Cardiac fibroblast (primary cell): Measurements from ENCODE around the gene AHRR.

Experiments
- DNase-seq, 2 donors: peaks; one replicate each; pipeline versions ENCODE4 v3.0.0 to v3.0.0-alpha.2; 2010; ENCODE audit warnings: low read depth in 2 of 2
- H3K4me3 ChIP-seq, 2 donors: replicated peaks in 1 of 2; 1 replicate in 1 of 2; 2 replicates in 1 of 2; pipeline ENCODE4 v1.5.1; 2011; ENCODE audit warnings: low read depth in 2 of 2, low read length in 2 of 2, mild to moderate bottlenecking in 2 of 2, moderate library complexity in 1 of 2
- CTCF ChIP-seq: IDR thresholded peaks from one replicate; pipeline ENCODE4 v1.5.1; 2011; ENCODE audit warnings: low read depth, mild to moderate bottlenecking, low read length, inconsistent platforms

Gene AHRR

GRCh38 chr5:322942-323879 is 1.7 kb downstream of the AHRR start:
- no peak for DNase-seq
- no peak for TF ChIP-seq CTCF
- no peak overlapping the region for H3K4me3 ChIP-seq

DNA sequence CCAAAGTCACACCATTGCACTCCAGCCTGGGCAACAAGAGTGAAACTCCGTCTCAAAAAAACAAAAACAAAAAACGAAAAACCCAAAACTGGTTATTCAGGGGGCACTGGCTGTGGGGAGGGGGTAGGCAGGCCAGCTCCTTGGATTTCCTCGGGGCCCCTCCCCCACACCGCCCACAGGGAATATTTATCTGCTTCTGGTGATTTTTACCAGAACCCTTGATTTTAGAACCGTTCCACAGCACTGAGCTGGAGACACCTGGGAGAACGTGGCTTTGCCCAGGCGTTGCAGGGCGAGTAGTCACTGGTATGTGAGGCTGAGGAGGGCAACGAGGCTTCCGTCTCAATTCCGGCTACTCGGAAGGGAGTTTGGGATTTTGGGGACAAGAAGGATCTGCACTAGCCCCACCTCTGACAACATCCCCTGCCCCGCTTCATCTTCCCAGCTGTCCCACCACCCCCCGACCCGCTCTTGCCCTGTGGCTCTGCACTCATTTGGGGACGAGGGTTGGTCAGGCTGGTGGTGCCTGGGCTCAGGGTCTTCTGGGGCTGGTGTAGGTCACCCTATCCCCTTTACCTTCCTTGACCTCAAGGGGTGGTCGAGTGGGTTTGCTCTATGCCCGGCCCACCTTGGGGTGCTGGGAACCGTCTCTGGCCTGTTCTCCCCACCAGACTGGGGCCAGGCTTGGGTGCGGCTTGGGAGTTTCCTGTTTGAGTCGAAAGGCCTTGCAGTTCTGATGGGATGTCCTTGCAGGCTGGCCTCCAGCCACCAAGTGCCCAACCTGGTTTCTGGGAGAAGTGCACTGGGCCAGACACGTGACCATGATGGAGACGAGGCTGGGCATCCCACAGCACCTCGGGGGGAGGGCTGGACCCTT is 3.5 kb downstream of the AHRR start:
- no peak overlapping the region for H3K4me3 ChIP-seq
- no peak for TF ChIP-seq CTCF
- no peak for DNase-seq

DNA sequence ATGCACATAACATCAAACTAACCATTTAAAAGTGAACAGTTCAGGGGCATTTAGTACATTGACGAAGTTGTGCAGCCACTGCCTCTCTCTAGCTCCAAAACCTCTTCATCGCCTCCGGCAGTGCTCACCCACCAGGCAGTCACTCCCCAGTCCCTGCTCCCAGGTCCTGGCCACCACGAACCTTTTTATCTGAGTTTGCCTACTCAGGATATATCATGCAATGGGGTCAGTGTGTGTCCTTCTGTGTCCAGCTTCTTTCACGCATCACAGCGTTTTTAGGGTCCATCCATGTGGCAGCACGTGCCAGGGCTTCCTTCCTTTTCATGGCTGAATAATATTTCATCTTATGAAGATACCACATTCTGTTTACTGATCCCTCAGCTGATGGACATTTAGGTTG is 4.6 kb downstream of the AHRR start:
- H3K4me3 ChIP-seq: no peak overlapping the region
- no peak for TF ChIP-seq CTCF
- DNase-seq: no peak

GRCh38 chr5:329121-329735 is 7.7 kb downstream of the AHRR start:
- no peak for DNase-seq
- no peak overlapping the region for H3K4me3 ChIP-seq
- TF ChIP-seq CTCF: no peak

- DNase-seq: no peak
- TF ChIP-seq CTCF: no peak
- H3K4me3 ChIP-seq: no peak overlapping the region
Observed at GRCh38 chr5:329768-330167, 8.3 kb downstream of the AHRR start.

DNA sequence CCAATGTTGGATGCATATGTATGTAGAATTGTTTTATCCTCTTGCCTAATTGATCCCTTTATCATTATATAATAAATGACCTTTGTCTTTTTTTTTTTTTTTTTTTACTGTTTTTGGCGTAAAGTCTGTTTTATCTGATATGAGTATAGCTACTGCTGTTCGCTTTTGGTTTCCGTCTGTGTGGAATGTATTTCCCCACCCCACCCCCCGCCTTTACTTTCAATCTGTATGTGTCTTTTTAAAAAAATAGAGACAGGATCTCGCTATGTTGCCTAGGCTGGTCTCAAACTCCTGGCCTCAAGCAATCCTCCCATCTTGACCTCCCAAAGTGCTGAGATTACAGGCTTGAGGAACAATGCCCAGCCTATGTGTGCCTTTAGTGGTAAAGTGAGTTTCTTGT is 11.3 kb downstream of the AHRR start:
- H3K4me3 ChIP-seq: no peak overlapping the region
- DNase-seq: no peak
- TF ChIP-seq CTCF: no peak
